Gastrocnemius medialis (tissue), 4 donors: Measurements from ENCODE around the gene CUX1. TPM values are rescaled to one million over a fixed set of nuclear protein-coding genes. Genes with fewer than 3 reads are reported as not detected.

Experiments
- ATAC-seq, 2 donors: fragments of 150-250 bp; one replicate each; pipeline ENCODE4 v1.9.1; 2016
- DNase-seq, 2 donors: peaks; one replicate each; pipeline ENCODE4 v3.0.0-alpha.2; 2019
- H3K27ac ChIP-seq, 4 donors: fragments of 200-600 bp; sonication (generic); 1 replicate in 1 of 4; 2 replicates in 3 of 4; pipeline ENCODE4 v1.5.1; 2016 to 2018; ENCODE audit warnings: mild to moderate bottlenecking in 2 of 4, moderate library complexity in 1 of 4
- H3K27me3 ChIP-seq, 3 donors: fragments of 200-600 bp; sonication (generic) in 2 of 3; 1 replicate in 1 of 3; 2 replicates in 2 of 3; pipeline versions ENCODE4 v1.5.1 to v1.6.0; 2016 to 2019; ENCODE audit warnings: mild to moderate bottlenecking in 1 of 3, moderate library complexity in 1 of 3
- H3K36me3 ChIP-seq, 2 donors: fragments of 200-600 bp; sonication (generic) in 1 of 2; one replicate each; pipeline ENCODE4 v1.5.1; 2017 to 2018
- H3K4me1 ChIP-seq, 2 donors: fragments of 200-600 bp; sonication (generic) in 1 of 2; one replicate each; pipeline ENCODE4 v1.5.1; 2016 to 2017; ENCODE audit warnings: mild to moderate bottlenecking in 2 of 2
- H3K4me3 ChIP-seq, 4 donors: fragments of 200-600 bp; sonication (generic) in 3 of 4; 1 replicate in 1 of 4; 2 replicates in 3 of 4; pipeline ENCODE4 v1.5.1; 2016 to 2019; ENCODE audit warnings: mild to moderate bottlenecking in 2 of 4
- H3K9me3 ChIP-seq, 3 donors: fragments of 200-600 bp; sonication (generic) in 2 of 3; 1 replicate in 1 of 3; 2 replicates in 2 of 3; pipeline ENCODE4 v1.5.1; 2016 to 2019
- CTCF ChIP-seq, 5 experiments: fragments of 450-650 bp in 3 of 5; fragments of 200-600 bp in 2 of 5; sonication (generic) in 2 of 5; IDR thresholded peaks in 4 of 5; conservative IDR thresholded peaks in 1 of 5; 1 replicate in 4 of 5; 2 replicates in 1 of 5; pipeline ENCODE4 v1.5.1; 2016 to 2019; ENCODE audit warnings: antibody characterized with exemption in 5 of 5, mild to moderate bottlenecking in 3 of 5, moderate library complexity in 3 of 5
- POLR2A ChIP-seq, 2 donors: fragments of 450-650 bp; IDR thresholded peaks; one replicate each; pipeline ENCODE4 v1.6.1; 2017; ENCODE audit warnings: antibody characterized with exemption in 2 of 2, mild to moderate bottlenecking in 2 of 2, moderate library complexity in 2 of 2
- in situ Hi-C, 4 donors: fragments of 200-750 bp; cut with MboI; loops; one replicate each; pipeline versions ENCODE4 v1.15.0 to v1.8.0; 2017; ENCODE audit warnings: low sequenced_read_pairs in 4 of 4
- intact Hi-C: fragments of 100-400 bp; cut with DNase I; formaldehyde crosslinking; loops from one replicate; pipeline ENCODE4 v1.15.1; 2023; ENCODE audit warnings: low total_unique reads
- total RNA-seq, 4 donors: library from RNA; depleted of rRNA; stranded (reverse); fragments of >200 nt; gene quantifications; one replicate each; pipeline versions ENCODE4 v1.1.0 to v1.2.3, GENCODE V29; 2016

CUX1 gene
- total RNA-seq, 4 donors from 2014 or later = 44.1 to 57.9 (median 54.9) TPM

GRCh38 chr7:102093599-102094315 lies 276.3 kb downstream of the CUX1 start:
- intact Hi-C loops (loop anchor here (10.0 kb wide), 3 partner anchors 49 to 269 kb away; no protein-coding TSS in a partner anchor), in situ Hi-C loops (no loop called here)
- peaks cover 0 to 9% of the 10 kb centered on the region in 2 donors for H3K36me3 ChIP-seq
- no peaks in the 10 kb centered on the region for H3K27me3 ChIP-seq
- DNase-seq = no peak
- H3K27ac ChIP-seq = no peak overlapping the region
- H3K9me3 ChIP-seq = no peaks in the 10 kb centered on the region
- no peak for ATAC-seq
- peaks cover 0 to 11% of the 10 kb centered on the region in 2 donors for H3K4me1 ChIP-seq
- no peak overlapping the region for H3K4me3 ChIP-seq
- TF ChIP-seq CTCF (IDR thresholded peaks at IDR 0.05 in 4 of 5, conservative IDR thresholded peaks at IDR 0.05 in 1 of 5) (no peak), POLR2A (IDR thresholded peaks at IDR 0.05) (no peak)

GRCh38 chr7:102094316-102094650 lies 276.9 kb downstream of the CUX1 start:
- intact Hi-C loops (loop anchor here (10.0 kb wide), 3 partner anchors 49 to 269 kb away; no protein-coding TSS in a partner anchor), in situ Hi-C loops (no loop called here)
- H3K36me3 ChIP-seq = peaks cover 0 to 9% of the 10 kb centered on the region in 2 donors
- ATAC-seq = no peak
- TF ChIP-seq CTCF (IDR thresholded peaks at IDR 0.05 in 4 of 5, conservative IDR thresholded peaks at IDR 0.05 in 1 of 5) (no peak), POLR2A (IDR thresholded peaks at IDR 0.05) (no peak)
- no peak for DNase-seq
- peaks cover 0 to 11% of the 10 kb centered on the region in 2 donors for H3K4me1 ChIP-seq
- no peak overlapping the region for H3K4me3 ChIP-seq
- no peaks in the 10 kb centered on the region for H3K9me3 ChIP-seq
- H3K27ac ChIP-seq = no peak overlapping the region
- no peaks in the 10 kb centered on the region for H3K27me3 ChIP-seq

- in situ Hi-C loops (no loop called here), intact Hi-C loops (loop anchor here (10.0 kb wide), 3 partner anchors 51 to 271 kb away; no protein-coding TSS in a partner anchor)
- Histone ChIP-seq H3K27me3 (no peaks in the 10 kb centered on the region), H3K9me3 (no peaks in the 10 kb centered on the region), H3K27ac (no peak overlapping the region), H3K4me1 (peaks cover 0 to 11% of the 10 kb centered on the region in 2 donors), H3K36me3 (peaks cover 0 to 9% of the 10 kb centered on the region in 2 donors), H3K4me3 (no peak overlapping the region)
- TF ChIP-seq POLR2A (IDR thresholded peaks at IDR 0.05) (no peak), CTCF (IDR thresholded peaks at IDR 0.05 in 4 of 5, conservative IDR thresholded peaks at IDR 0.05 in 1 of 5) (no peak)
- ATAC-seq (no peak), DNase-seq (no peak)
Observed at GRCh38 chr7:102095321-102096011, 278.0 kb downstream of the CUX1 start.

GRCh38 chr7:102096012-102096332 lies 278.5 kb downstream of the CUX1 start:
- intact Hi-C loops = loop anchor here (10.0 kb wide), 3 partner anchors 51 to 271 kb away; no protein-coding TSS in a partner anchor
- H3K9me3 ChIP-seq = no peaks in the 10 kb centered on the region
- TF ChIP-seq CTCF (IDR thresholded peaks at IDR 0.05 in 4 of 5, conservative IDR thresholded peaks at IDR 0.05 in 1 of 5) (no peak), POLR2A (IDR thresholded peaks at IDR 0.05) (no peak)
- no peak overlapping the region for H3K27ac ChIP-seq
- no peak for DNase-seq
- in situ Hi-C loops = no loop called here
- ATAC-seq = no peak
- no peaks in the 10 kb centered on the region for H3K27me3 ChIP-seq
- H3K4me3 ChIP-seq = no peak overlapping the region
- H3K4me1 ChIP-seq = peaks cover 0 to 11% of the 10 kb centered on the region in 2 donors
- H3K36me3 ChIP-seq = peaks cover 0 to 9% of the 10 kb centered on the region in 2 donors
